MG63 (cell line): ENCODE data around the gene SNX5. TPM values are rescaled to one million over a fixed set of nuclear protein-coding genes. Genes with fewer than 3 reads are reported as not detected.
"Not testable (repeated sequence)": the region's sequence is repeated elsewhere in the genome, so short reads cannot be mapped to it uniquely, and the experiment has no call there.

Experiments
- DNase-seq: peaks from one replicate; pipeline ENCODE4 v3.0.0-alpha.2; 2020
- H3K27me3 ChIP-seq: fragments of 250-450 bp; sonication (Bioruptor Pico); 2 replicates; pipeline ENCODE4 v1.5.1; 2020; ENCODE audit warnings: mild to moderate bottlenecking, moderate library complexity
- H3K36me3 ChIP-seq: fragments of 250-450 bp; sonication (Bioruptor Pico); 2 replicates; pipeline ENCODE4 v1.5.1; 2020; ENCODE audit warnings: mild to moderate bottlenecking, moderate library complexity
- H3K4me3 ChIP-seq: fragments of 250-450 bp; sonication (Bioruptor Pico); 2 replicates; pipeline ENCODE4 v1.5.1; 2020; ENCODE audit warnings: mild to moderate bottlenecking, moderate library complexity
- H3K9me3 ChIP-seq: fragments of 250-450 bp; sonication (Bioruptor Pico); 2 replicates; pipeline ENCODE4 v1.5.1; 2020; ENCODE audit warnings: mild to moderate bottlenecking, moderate library complexity
- total RNA-seq: library from RNA; depleted of rRNA; stranded (reverse); fragments of >200 nt; shearing (Covaris generic); gene quantifications from 2 replicates; pipeline ENCODE4 v1.2.3, GENCODE V29; 2014; ENCODE audit warnings: low replicate concordance

The SNX5 gene
- total RNA-seq, 1 experiment from 2014 or later: 99.6 TPM

DNA sequence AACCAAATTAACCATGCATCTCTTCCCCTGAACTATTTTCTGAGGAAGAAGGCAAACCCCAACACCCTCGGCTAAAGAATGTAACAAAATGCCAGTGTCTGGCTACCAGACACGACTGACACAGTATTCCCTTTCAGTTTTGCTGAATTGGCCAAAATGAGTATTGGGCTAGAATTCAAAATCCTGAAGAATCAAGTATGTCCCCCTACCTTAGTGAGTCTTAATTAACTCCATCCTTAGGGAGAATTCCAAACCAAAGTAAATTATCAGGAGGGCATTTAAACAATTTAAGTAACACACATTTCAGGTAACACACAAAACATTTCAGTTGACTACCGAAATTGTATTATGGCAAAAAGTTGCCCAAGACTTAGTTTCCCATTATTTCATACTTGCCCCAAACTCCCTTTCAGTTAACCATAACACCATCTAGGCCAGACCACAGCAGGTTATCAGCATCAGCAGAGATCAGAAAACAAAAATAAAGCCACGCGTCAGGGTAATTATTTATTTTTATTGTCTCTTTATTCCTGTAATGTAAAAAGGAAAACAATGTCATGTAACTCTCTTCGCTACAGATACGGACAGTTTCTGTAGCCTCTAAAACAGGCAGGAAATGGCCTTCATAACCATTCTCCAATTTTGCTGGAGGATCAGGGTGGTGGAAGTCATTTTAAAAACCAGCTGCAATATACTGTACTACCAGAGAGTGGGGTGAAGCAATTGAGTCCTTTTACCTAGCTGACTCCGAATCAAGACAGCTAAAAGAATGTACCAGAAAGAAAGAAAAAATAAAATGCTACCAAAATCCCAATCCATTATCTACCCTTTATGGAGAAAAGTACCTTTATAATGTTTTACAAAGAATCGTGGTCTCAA, 1.9 kb downstream of the SNX5 start:
- H3K4me3 ChIP-seq: peak overlapping the region; percentile 96
- H3K36me3 ChIP-seq: peaks cover 63% of the 10 kb centered on the region
- no peak for DNase-seq
- H3K27me3 ChIP-seq: no peaks in the 10 kb centered on the region
- H3K9me3 ChIP-seq: no peaks in the 10 kb centered on the region

DNA sequence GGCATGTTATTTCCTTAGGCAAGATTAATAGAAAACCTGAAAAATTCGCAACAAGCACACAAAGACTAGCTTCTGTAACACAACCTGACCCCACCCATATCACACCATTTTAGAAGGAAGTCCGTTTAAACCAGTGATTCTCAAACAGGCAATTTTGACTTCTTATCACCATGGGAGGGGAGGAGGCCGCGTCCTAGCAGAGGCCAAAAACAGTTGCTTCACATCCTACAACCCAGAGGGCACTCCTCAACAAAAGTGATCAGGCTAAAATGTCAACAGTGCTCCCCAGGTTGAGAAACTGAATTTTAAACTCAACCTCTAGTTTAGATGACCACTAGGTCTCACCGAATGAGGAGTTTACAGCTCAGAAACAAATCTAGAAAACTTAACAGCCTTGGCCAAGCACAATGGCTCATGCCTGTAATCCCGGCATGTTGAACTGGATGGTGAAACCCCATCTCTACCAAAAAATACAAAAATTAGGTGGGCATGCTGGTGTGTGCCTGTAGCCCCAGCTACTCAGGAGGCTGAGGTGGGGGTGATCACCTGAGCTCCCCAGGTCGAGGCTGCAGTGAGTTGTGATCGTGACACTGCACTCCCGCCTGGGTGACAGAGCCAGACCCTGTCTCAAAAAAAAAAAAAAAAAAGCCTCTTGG, 3.4 kb downstream of the SNX5 start:
- no peaks in the 10 kb centered on the region for H3K27me3 ChIP-seq
- H3K4me3 ChIP-seq: peak overlapping the region; percentile 96

DNA sequence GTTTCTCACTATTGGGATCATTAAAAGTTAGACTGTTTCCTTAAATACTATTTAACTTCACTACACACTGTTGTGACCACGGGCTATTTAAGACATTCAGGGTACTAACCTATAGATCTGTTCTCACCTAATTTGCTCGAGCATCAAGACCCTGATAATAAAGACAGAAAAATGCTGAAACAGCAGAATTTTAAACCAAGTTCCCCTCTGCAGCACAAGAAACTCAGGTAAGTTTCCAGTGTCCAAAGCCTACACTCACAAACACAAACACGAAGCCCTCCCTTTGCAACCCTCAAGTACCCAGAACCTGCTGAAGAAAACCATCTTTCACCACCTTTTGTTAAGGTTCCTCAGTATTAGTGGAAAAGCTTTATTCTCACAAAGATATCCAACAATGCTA, 4.0 kb downstream of the SNX5 start:
- Histone ChIP-seq H3K4me3 (peak overlapping the region; percentile 96), H3K36me3 (peaks cover 52% of the 10 kb centered on the region), H3K9me3 (no peaks in the 10 kb centered on the region), H3K27me3 (no peaks in the 10 kb centered on the region)
- no peak for DNase-seq

More for the DNA sequence above, 3.4 kb downstream of the SNX5 start:
- DNase-seq: no peak
- no peaks in the 10 kb centered on the region for H3K9me3 ChIP-seq
- peaks cover 56% of the 10 kb centered on the region for H3K36me3 ChIP-seq

DNA sequence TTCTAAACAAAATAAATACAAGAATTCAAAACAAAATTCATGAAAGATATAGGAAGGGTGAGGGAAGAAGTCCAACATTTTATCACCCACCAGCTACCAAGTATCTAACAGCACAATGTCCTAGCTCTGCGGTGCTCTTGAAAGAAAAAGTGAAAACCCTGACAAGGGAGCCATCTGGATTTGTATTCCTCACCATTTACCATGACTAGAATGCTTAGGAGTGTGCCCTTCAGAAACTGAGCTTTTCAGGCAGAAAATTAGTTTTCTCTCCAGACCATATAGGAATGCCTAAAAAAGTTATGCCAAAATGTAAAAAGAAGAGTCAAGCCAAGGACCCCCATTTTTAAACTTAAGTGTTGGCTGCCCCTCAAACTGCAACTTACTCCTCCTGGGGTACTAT, 4.5 kb downstream of the SNX5 start:
- DNase-seq: no peak
- Histone ChIP-seq H3K36me3 (peaks cover 52% of the 10 kb centered on the region), H3K4me3 (peak overlapping the region; percentile 96; the same call in 1 of the 2 replicates), H3K27me3 (no peaks in the 10 kb centered on the region), H3K9me3 (no peaks in the 10 kb centered on the region)

DNA sequence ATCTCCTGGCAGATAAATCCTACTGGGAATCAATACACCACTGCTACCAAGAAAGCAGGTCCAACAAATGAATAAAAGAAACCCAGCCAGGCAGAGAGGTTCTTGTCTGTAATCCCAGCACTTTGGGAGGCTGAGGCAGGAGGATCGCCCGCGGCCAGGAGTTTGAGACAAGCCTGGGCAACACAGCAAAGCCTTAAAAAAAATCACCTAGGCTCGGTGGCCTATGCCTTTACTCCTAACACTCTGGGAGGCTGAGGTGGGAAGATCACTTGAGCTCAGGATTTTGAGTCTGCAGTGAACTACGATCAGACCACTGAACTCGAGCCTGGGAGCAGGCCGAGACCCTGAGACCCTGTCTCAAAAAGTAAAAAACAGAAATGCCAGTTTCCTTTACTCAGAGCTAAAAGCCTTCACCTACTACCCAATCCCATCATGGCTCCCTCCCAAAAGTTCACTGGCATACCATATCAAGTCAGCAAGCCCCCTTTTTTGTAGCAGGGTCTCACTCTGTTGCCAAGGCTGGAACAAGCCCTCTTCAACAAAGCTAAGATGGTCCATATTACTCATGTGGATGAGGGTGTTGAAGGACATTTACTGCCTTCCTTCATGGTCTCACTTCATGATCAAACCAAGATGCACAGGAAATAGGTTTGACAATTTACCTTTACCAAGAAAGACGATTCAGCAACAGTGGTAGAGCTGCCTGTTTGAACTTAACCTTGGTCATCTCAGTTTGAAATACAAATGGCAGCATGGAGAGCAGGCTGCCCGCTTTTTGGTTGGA, 5.3 kb downstream of the SNX5 start:
- Histone ChIP-seq H3K36me3 (peaks cover 52% of the 10 kb centered on the region), H3K4me3 (peak overlapping the region; percentile 11; the same call in 1 of the 2 replicates), H3K9me3 (no peaks in the 10 kb centered on the region), H3K27me3 (no peaks in the 10 kb centered on the region)
- DNase-seq: no peak

DNA sequence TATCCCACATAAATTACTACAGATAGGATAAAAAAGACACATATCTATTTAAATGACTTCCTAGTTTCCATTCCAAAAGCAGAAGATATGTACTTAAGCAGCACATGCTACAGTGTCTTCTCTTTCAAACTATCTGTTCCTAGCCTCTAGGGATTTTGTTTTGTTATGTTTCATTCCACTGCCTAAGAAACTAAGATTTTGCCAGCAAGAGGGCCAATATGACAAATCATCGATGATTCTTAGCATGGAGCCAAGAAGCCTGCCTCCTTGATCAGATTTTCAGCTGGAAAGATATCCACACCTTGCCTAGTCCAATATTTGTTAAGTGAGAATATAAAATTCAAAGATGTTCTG, 7.0 kb downstream of the SNX5 start:
- peaks cover 41% of the 10 kb centered on the region for H3K36me3 ChIP-seq
- no peak overlapping the region for H3K4me3 ChIP-seq
- DNase-seq: no peak
- no peaks in the 10 kb centered on the region for H3K27me3 ChIP-seq
- no peaks in the 10 kb centered on the region for H3K9me3 ChIP-seq

DNA sequence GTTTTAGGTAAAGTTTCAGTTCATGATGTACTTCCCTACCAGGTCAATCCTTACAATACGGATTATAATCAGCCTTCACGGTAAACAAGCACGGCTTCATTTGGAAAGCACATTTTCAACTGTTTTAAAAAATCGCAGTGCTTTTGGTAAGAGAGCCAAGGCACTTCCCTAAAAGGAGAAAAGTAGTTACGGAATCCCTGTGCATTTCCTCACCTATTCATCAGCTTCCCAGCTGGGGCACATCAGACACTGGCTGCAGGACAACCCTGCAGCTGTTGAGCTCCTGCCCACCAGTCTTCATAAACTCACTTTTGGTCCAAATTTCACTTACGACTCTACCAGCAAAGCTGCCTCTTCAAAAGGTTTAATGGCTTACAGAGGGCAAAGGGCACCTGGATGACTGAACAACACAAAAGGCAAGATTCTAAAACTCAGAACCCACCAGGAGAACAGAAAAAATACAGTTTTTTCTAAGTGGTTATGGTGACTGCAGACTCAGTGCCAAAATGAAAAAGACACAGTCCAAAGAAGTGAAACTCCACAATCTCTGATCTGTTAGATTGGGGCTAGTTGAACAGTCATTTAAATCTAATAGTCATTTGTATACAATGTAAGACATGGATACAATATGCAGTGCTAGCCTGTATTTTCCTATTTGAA, 7.5 kb downstream of the SNX5 start:
- peak; percentile 47 for DNase-seq
- H3K9me3 ChIP-seq: no peaks in the 10 kb centered on the region
- H3K36me3 ChIP-seq: peaks cover 39% of the 10 kb centered on the region
- H3K4me3 ChIP-seq: no peak overlapping the region
- no peaks in the 10 kb centered on the region for H3K27me3 ChIP-seq

DNA sequence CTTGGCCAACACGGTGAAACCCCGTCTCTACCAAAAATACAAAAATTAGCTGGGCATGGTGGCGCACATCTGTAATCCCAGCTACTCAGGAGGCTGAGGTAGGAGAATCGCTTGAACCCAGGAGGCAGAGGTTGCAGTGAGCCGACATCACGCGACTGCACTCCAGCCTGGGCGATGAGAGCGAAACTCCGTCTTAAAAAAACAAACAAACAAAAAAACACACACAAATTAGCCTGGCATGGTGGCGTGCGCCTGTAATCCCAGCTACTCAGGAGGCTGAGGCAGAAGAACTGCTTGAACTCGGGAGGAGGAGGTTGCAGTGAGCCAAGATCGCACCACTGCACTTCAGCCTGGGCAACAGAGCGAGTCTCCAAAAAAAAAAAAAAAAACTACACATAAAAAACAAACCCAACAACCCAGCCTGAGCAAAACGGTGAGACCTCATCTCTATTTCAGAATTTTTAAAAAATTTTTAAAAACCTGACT, 8.2 kb downstream of the SNX5 start:
- peaks cover 40% of the 10 kb centered on the region for H3K36me3 ChIP-seq
- not testable (repeated sequence) for DNase-seq, H3K27me3 ChIP-seq, H3K4me3 ChIP-seq, H3K9me3 ChIP-seq

DNA sequence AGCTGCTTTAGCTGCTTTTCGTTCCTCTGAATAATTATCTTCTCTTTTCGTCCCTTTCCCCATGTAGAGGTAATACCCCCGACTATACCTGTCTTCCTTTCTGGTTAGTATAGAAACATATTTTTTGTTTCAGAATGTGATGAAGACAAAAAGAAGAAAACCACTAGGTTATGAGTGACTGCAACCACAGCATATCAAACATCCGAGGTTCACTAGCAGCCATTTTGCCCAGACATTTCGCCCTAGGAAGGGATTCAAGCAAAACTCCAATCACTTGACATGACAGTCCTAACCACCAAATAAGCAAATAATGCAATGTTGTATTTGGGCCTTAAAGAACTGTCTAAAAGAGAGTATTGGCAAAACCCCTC, 9.4 kb downstream of the SNX5 start:
- H3K4me3 ChIP-seq: no peak overlapping the region
- no peak for DNase-seq
- peaks cover 41% of the 10 kb centered on the region for H3K36me3 ChIP-seq
- no peaks in the 10 kb centered on the region for H3K27me3 ChIP-seq
- no peaks in the 10 kb centered on the region for H3K9me3 ChIP-seq

DNA sequence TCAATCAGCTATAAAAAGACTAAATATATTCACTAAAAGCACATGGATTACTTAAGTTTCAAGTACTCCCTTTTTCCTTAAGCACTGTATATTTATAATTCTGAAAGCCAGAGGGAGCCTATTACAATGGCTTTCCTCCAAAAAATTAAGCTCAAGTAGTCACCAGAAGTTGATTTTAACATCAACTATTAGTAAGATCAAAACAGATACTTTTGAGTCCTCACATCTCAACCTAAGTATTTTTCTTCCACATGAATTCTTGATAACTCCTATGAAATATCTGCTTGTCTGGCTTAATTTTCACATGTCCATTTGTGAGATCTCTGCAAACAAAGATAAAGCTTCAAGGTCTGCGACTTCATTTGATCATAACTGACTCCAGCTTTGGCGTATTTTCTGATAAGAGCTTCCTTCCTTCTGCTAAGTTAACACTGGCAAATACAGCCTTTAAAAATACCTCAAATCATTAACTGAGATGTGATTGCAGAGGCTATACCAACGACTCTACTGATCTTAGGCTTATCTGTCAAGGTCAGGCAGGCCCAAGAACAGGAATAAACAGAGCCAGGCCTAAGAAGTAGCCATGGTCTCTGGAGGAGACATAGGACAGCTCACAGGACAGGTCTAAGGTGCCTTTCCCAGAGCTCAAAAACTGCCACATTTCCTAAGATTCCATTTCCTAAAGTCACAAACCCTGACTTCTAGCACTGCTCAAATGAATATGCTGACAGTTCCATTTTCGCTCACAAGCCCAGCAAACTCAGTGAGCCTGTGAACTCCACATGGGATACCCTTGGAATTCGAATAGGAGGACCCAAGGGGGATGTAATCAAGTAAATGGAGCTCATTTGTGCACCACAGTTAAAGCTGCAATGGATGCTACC, 10.0 kb downstream of the SNX5 start:
- H3K36me3 ChIP-seq: peaks cover 44% of the 10 kb centered on the region
- no peaks in the 10 kb centered on the region for H3K9me3 ChIP-seq
- no peak overlapping the region for H3K4me3 ChIP-seq
- DNase-seq: no peak
- H3K27me3 ChIP-seq: no peaks in the 10 kb centered on the region

DNA sequence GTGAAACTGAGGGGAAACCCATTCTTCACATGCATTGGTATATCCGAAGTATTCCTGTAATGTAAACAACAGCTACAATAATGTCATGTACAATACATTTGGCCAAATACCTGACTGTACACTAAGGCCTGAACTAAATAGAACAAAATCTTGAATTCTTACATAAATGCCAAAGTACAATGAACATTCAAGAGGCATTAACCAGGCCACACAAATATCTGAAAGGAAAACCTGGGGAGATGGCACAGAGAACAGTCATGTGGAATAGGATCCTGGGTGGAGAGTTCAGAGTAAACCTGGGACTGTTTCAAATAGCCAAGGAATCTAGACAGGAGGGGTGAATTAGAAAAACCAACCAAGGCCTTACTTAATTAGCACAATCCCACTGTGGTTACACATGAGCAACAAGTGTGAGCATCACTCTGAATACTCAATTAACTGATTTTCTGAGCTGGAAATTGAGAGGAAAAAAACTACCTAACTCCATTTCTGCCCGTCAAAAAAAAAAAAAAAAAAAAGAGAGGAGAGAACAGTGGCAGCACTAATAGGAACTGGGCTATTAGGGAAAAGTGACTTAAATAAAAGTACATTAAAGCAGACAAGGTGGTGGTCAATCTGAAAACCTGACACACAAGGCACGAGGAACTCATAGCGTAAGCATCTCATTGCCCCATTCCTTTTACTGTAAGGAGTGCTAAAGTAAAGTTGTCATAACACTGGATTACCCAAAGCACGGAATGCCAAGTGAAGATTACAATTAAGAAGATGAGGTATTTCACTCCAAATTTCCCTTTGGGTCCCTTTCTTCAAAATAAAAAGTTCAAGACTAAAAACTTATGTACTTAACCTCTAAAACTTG, 10.9 kb downstream of the SNX5 start:
- DNase-seq: no peak
- Histone ChIP-seq H3K27me3 (no peaks in the 10 kb centered on the region), H3K9me3 (no peaks in the 10 kb centered on the region), H3K36me3 (peaks cover 43% of the 10 kb centered on the region), H3K4me3 (no peak overlapping the region)

DNA sequence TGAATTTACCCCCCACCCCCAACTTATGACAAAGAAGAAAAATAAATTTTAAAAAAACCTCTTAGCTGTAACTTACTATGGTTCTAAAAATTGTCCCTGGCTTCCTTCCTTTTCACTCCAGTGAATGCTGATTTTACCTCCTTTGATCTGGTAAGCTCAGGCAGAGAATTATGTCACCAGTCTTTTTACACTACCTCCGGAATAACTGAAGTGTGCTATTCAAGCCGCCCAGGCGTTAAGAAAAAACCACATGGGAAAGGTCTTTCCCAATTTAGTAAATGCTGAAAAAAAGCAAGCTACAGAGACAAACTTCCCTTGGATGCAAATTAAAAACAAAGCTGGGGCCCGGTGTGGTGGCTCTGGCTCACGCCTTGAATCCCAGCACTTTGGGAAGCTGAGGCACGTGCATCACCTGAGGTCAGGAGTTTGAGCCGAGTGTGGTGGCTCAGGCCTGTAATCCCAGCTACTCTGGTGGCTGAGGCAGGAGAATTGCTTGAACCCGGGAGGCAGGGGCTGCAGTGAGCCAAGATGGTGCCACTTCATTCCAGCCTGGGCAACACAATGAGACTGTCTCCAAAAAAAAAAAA, 12.4 kb downstream of the SNX5 start:
- no peak overlapping the region for H3K4me3 ChIP-seq
- peaks cover 54% of the 10 kb centered on the region for H3K36me3 ChIP-seq
- no peaks in the 10 kb centered on the region for H3K9me3 ChIP-seq
- DNase-seq: no peak
- H3K27me3 ChIP-seq: no peaks in the 10 kb centered on the region

DNA sequence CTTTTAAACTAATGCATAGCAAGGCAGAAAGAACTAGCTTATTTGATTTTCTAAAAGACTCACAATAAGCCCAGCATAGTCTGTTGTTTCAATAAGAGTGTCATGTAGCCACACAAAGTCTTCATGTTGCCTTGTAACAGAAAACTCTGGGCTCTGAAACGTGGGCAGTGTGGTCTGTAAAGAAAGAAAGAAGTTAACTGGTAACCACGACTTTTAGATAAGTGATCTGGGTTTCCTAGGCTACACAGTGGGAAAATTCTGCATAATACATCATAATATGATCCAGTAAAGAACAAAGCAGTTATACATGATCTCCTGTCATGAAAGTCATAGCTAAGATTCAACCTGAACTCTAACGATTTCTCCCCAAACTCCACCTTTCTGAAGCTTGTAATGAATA, 13.3 kb downstream of the SNX5 start:
- no peak for DNase-seq
- Histone ChIP-seq H3K4me3 (no peak overlapping the region), H3K36me3 (peaks cover 62% of the 10 kb centered on the region), H3K9me3 (no peaks in the 10 kb centered on the region), H3K27me3 (no peaks in the 10 kb centered on the region)

DNA sequence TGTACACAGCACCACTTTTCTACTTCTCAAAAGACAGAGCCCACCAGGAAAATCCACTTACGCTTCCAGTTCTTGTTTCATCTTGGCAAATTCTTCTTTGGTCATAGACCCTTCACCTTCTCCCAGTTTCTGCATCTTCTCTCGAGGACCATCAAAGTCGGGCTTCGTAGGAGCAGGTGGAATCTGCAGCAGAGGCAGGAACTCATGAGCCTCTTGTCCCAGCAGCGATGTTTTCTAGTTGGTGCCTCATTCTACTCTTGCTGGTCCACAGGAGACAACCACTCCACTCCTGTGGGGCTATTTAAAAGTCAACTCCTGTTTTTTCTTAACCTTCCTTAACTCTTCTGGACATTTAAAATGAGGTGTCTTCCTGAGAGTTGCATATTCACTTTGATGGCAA, 14.7 kb downstream of the SNX5 start:
- DNase-seq: no peak
- no peaks in the 10 kb centered on the region for H3K9me3 ChIP-seq
- H3K27me3 ChIP-seq: no peaks in the 10 kb centered on the region
- H3K36me3 ChIP-seq: peaks cover 76% of the 10 kb centered on the region
- H3K4me3 ChIP-seq: no peak overlapping the region
